ENCODE measurements around the gene SUOX. TPM values are rescaled to one million over a fixed set of nuclear protein-coding genes. Genes with fewer than 3 reads are reported as not detected.
A peak's percentile ranks its signal among the peaks of the same experiment; 100 is the strongest.

SUOX gene
- polyA plus RNA-seq, 1 donor from 2014 or later, result 13.1 TPM

- no peaks in the 10 kb centered on the region for H3K36me3 ChIP-seq (ENCODE audit: insufficient read depth, low read length)
- H3K4me2 ChIP-seq (ENCODE audit: low read length), result peak overlapping the region; percentile 79
- peaks cover 21% of the 10 kb centered on the region for H3K79me2 ChIP-seq (replicated peaks; ENCODE audit: insufficient read depth, low read length)
- H3K27me3 ChIP-seq (ENCODE audit: insufficient read depth, low read depth, low read length), result no peaks in the 10 kb centered on the region
- H3K27ac ChIP-seq (ENCODE audit: low read length), result peak overlapping the region; percentile 98
- H3K9me2 ChIP-seq (ENCODE audit: insufficient read depth, low read length), result no peaks in the 10 kb centered on the region
- no peaks in the 10 kb centered on the region for H3K9me3 ChIP-seq (ENCODE audit: low read length)
- H3F3A ChIP-seq (ENCODE audit: insufficient read depth, low read length, poor library complexity, severe bottlenecking), result no peaks in the 10 kb centered on the region
- no peaks in the 10 kb centered on the region for H4K20me1 ChIP-seq (ENCODE audit: insufficient read depth)
- TF ChIP-seq TAF1 (IDR thresholded peaks at IDR 0.05; ENCODE audit: low read depth), result no peak
- no peak for TF ChIP-seq RAD21 (conservative IDR thresholded peaks at IDR 0.05)
- no peak for TF ChIP-seq MXI1 (conservative IDR thresholded peaks at IDR 0.05; ENCODE audit: poor library complexity, severe bottlenecking)
- TF ChIP-seq EZH2 (IDR thresholded peaks at IDR 0.05; ENCODE audit: borderline replicate concordance, insufficient read depth, low read length, poor library complexity, severe bottlenecking), result no peak
- no peak for TF ChIP-seq CTCF (IDR thresholded peaks at IDR 0.05; ENCODE audit: poor library complexity, severe bottlenecking)
- TF ChIP-seq POLR2AphosphoS5 (IDR thresholded peaks at IDR 0.05), result no peak
- TF ChIP-seq REST (IDR thresholded peaks at IDR 0.05; ENCODE audit: borderline replicate concordance), result no peak
- no peak for TF ChIP-seq SMC3 (conservative IDR thresholded peaks at IDR 0.05; ENCODE audit: poor library complexity)
- no peak for TF ChIP-seq EP300 (conservative IDR thresholded peaks at IDR 0.05; ENCODE audit: poor library complexity, severe bottlenecking)
- H3K9ac ChIP-seq (ENCODE audit: low read length), result peak overlapping the region; percentile 94
- no peak overlapping the region for H2AFZ ChIP-seq (ENCODE audit: low read depth, low read length)
- H3K4me3 ChIP-seq (ENCODE audit: low read length), result peak overlapping the region; percentile 77
Observed at GRCh38 chr12:56042843-56043242, 45.8 kb downstream of the SUOX start.

- H3K4me3 ChIP-seq (ENCODE audit: low read length), result no peak overlapping the region
- H3K27me3 ChIP-seq (ENCODE audit: insufficient read depth, low read depth, low read length), result no peaks in the 10 kb centered on the region
- TF ChIP-seq SMC3 (conservative IDR thresholded peaks at IDR 0.05; ENCODE audit: poor library complexity) (no peak), MXI1 (conservative IDR thresholded peaks at IDR 0.05; ENCODE audit: poor library complexity, severe bottlenecking) (no peak), RAD21 (conservative IDR thresholded peaks at IDR 0.05) (no peak), CTCF (IDR thresholded peaks at IDR 0.05; ENCODE audit: poor library complexity, severe bottlenecking) (no peak)
- no peak overlapping the region for H3K4me2 ChIP-seq (ENCODE audit: low read length)
- H3K9me2 ChIP-seq (ENCODE audit: insufficient read depth, low read length), result no peaks in the 10 kb centered on the region
- H2AFZ ChIP-seq (ENCODE audit: low read depth, low read length), result no peak overlapping the region
- no peaks in the 10 kb centered on the region for H3F3A ChIP-seq (ENCODE audit: insufficient read depth, low read length, poor library complexity, severe bottlenecking)
- H4K20me1 ChIP-seq (ENCODE audit: insufficient read depth), result no peaks in the 10 kb centered on the region
- H3K36me3 ChIP-seq (ENCODE audit: insufficient read depth, low read length), result no peaks in the 10 kb centered on the region
- no peak overlapping the region for H3K27ac ChIP-seq (ENCODE audit: low read length)
- no peak overlapping the region for H3K9ac ChIP-seq (ENCODE audit: low read length)
- no peaks in the 10 kb centered on the region for H3K9me3 ChIP-seq (ENCODE audit: low read length)
- peaks cover 21% of the 10 kb centered on the region for H3K79me2 ChIP-seq (replicated peaks; ENCODE audit: insufficient read depth, low read length)
Observed at GRCh38 chr12:56046027-56046780, 49.1 kb downstream of the SUOX start.
